SK-N-SH (cell line): ENCODE results near the gene CNN2. TPM values are rescaled to one million over a fixed set of nuclear protein-coding genes. Genes with fewer than 3 reads are reported as not detected.

ENCODE experiments used
- CTCF ChIA-PET: fragments of 300-600, 350-600 bp; formaldehyde crosslinking; extraction: SDS; loops from one replicate; lab custom pipeline; 2021; lab: Yijun Ruan, JAX
- POLR2A ChIA-PET: fragments of 350-600 bp; sonication (Branson Sonifier 250); formaldehyde crosslinking; extraction: SDS; loops from one replicate; lab custom pipeline; 2020; ENCODE audit warnings: antibody characterized with exemption, inconsistent platforms; lab: Yijun Ruan, JAX
- DNase-seq: peaks from one replicate; pipeline ENCODE4 v3.0.0; 2012
- H2AFZ ChIP-seq: fragments of 200-600 bp; sonication (generic); 2 replicates; pipeline ENCODE4 v1.8.1; 2016; ENCODE audit warnings: antibody characterized with exemption, mild to moderate bottlenecking, low read depth
- H3F3A ChIP-seq: fragments of 200-600 bp; sonication (generic); replicated peaks from 2 replicates; pipeline ENCODE3; 2016; ENCODE audit warnings: antibody characterized with exemption, mild to moderate bottlenecking; ENCODE audit not compliant: insufficient read depth
- H3K27ac ChIP-seq, 2 experiments: fragments of 200-500 bp in 1 of 2; fragments of 200-600 bp in 1 of 2; sonication (Bioruptor generic) in 1 of 2; sonication (generic), shearing (Covaris generic) in 1 of 2; 2 replicates each; pipeline versions ENCODE4 v1.5.1 to v1.6.1; 2014 to 2016; ENCODE audit warnings: low read depth in 2 of 2, inconsistent platforms in 1 of 2, low read length in 1 of 2, mild to moderate bottlenecking in 1 of 2, mixed read lengths in 1 of 2
- H3K27me3 ChIP-seq: fragments of 200-600 bp; sonication (generic), shearing (Covaris generic); 2 replicates; pipeline ENCODE4 v1.6.1; 2016; ENCODE audit warnings: mixed run types; ENCODE audit not compliant: insufficient read depth
- H3K36me3 ChIP-seq, 2 experiments: fragments of 200-500 bp in 1 of 2; fragments of 200-600 bp in 1 of 2; sonication (Bioruptor generic) in 1 of 2; sonication (generic) in 1 of 2; replicated peaks in 1 of 2; 2 replicates each; pipeline versions ENCODE3 to v1.5.1; 2014 to 2016; ENCODE audit warnings: low read length in 1 of 2, mild to moderate bottlenecking in 1 of 2; ENCODE audit not compliant: insufficient read depth in 2 of 2, control insufficient read depth in 1 of 2
- H3K4me1 ChIP-seq, 2 experiments: fragments of 200-500 bp in 1 of 2; fragments of 200-600 bp in 1 of 2; sonication (Bioruptor generic) in 1 of 2; sonication (generic), shearing (Covaris generic) in 1 of 2; 2 replicates each; pipeline versions ENCODE4 v1.5.1 to v1.6.1; 2014 to 2016; ENCODE audit warnings: low read depth in 1 of 2, low read length in 1 of 2, mixed run types in 1 of 2; ENCODE audit not compliant: insufficient read depth in 2 of 2, control insufficient read depth in 1 of 2
- H3K4me2 ChIP-seq: fragments of 200-600 bp; sonication (generic), shearing (Covaris generic); 2 replicates; pipeline ENCODE4 v1.6.1; 2017; ENCODE audit warnings: mixed run types
- H3K4me3 ChIP-seq, 2 experiments: fragments of 200-500 bp in 1 of 2; fragments of 200-600 bp in 1 of 2; sonication (Bioruptor generic) in 1 of 2; sonication (generic), shearing (Covaris generic) in 1 of 2; 2 replicates each; pipeline versions ENCODE4 v1.5.1 to v1.8.1; 2014 to 2016; ENCODE audit warnings: low read depth in 2 of 2, inconsistent platforms in 1 of 2, low read length in 1 of 2, mild to moderate bottlenecking in 1 of 2, mixed read lengths in 1 of 2, moderate library complexity in 1 of 2
- H3K79me2 ChIP-seq: fragments of 200-600 bp; sonication (generic); 2 replicates; pipeline ENCODE4 v1.8.1; 2017; ENCODE audit warnings: mild to moderate bottlenecking; ENCODE audit not compliant: insufficient read depth
- H3K9ac ChIP-seq: fragments of 200-600 bp; sonication (generic); 2 replicates; pipeline ENCODE4 v1.6.1; 2017; ENCODE audit warnings: mixed run types
- H3K9me2 ChIP-seq: fragments of 200-600 bp; sonication (generic); 2 replicates; pipeline ENCODE4 v1.6.1; 2017; ENCODE audit warnings: mixed run types
- H3K9me3 ChIP-seq: fragments of 200-600 bp; sonication (generic); 2 replicates; pipeline ENCODE4 v1.6.1; 2017; ENCODE audit warnings: mixed run types, mild to moderate bottlenecking, moderate library complexity
- H4K20me1 ChIP-seq: fragments of 200-600 bp; sonication (generic); 2 replicates; pipeline ENCODE4 v1.6.1; 2017; ENCODE audit warnings: mild to moderate bottlenecking, mixed run types; ENCODE audit not compliant: insufficient read depth
- CHD2 ChIP-seq: fragments of 150-350 bp; IDR thresholded peaks from 2 replicates; pipeline ENCODE4 v1.6.1; 2018; ENCODE audit warnings: low read length; ENCODE audit not compliant: partially characterized antibody
- ELF1 ChIP-seq: IDR thresholded peaks from 2 replicates; pipeline ENCODE4 v1.4.0; 2012
- EP300 ChIP-seq, 2 experiments: IDR thresholded peaks; 2 replicates each; pipeline versions ENCODE4 v1.4.0 to v1.6.1; 2012; ENCODE audit warnings: borderline replicate concordance in 1 of 2, low read depth in 1 of 2, low read length in 1 of 2
- EZH2phosphoT487 ChIP-seq: fragments of 200-600 bp; sonication (generic); IDR thresholded peaks from 2 replicates; pipeline ENCODE4 v1.6.1; 2017; ENCODE audit warnings: low read depth, mixed run types, mild to moderate bottlenecking, antibody characterized with exemption, moderate library complexity, borderline replicate concordance
- FOSL2 ChIP-seq: IDR thresholded peaks from 2 replicates; pipeline ENCODE4 v1.4.0; 2012; ENCODE audit warnings: low read depth, mild to moderate bottlenecking, moderate library complexity, borderline replicate concordance
- GABPA ChIP-seq: IDR thresholded peaks from 2 replicates; pipeline ENCODE4 v1.4.0; 2012; ENCODE audit warnings: low read depth, mild to moderate bottlenecking
- MEF2A ChIP-seq: IDR thresholded peaks from 2 replicates; pipeline ENCODE4 v1.4.0; 2012; ENCODE audit warnings: low read depth, borderline replicate concordance
- NFIC ChIP-seq: IDR thresholded peaks from 2 replicates; pipeline ENCODE4 v1.4.0; 2012; ENCODE audit warnings: borderline replicate concordance
- NRF1 ChIP-seq: IDR thresholded peaks from 2 replicates; pipeline ENCODE4 v1.6.1; 2012; ENCODE audit warnings: low read depth, mild to moderate bottlenecking, low read length
- RAD21 ChIP-seq: IDR thresholded peaks from 2 replicates; pipeline ENCODE4 v1.6.1; 2012; ENCODE audit warnings: mild to moderate bottlenecking, low read length
- RFX5 ChIP-seq: IDR thresholded peaks from 2 replicates; pipeline ENCODE4 v1.6.1; 2012; ENCODE audit warnings: mild to moderate bottlenecking, improper control_type of control experiment, low read length
- RXRA ChIP-seq: IDR thresholded peaks from 2 replicates; pipeline ENCODE4 v1.4.0; 2012; ENCODE audit warnings: low read depth, mild to moderate bottlenecking, borderline replicate concordance
- SIN3A ChIP-seq: IDR thresholded peaks from 2 replicates; pipeline ENCODE4 v1.6.1; 2012; ENCODE audit warnings: low read depth, mild to moderate bottlenecking, low read length, moderate library complexity, borderline replicate concordance
- TAF1 ChIP-seq: IDR thresholded peaks from 2 replicates; pipeline ENCODE4 v1.6.1; 2012; ENCODE audit warnings: low read depth, mild to moderate bottlenecking, low read length, moderate library complexity, borderline replicate concordance
- TCF12 ChIP-seq: IDR thresholded peaks from 2 replicates; pipeline ENCODE4 v1.4.0; 2012
- WGBS: methylation state at CpG from one replicate; pipeline ENCODE4 v1.1.6; 2017; ENCODE audit warnings: low lambda C conversion rate; 5-methylcytosine and 5-hydroxymethylcytosine counted together
- polyA plus RNA-seq, 3 experiments: library from polyadenylated mRNA; depleted of rRNA; stranded (reverse); fragments of >200 nt; gene quantifications; 2 replicates each; pipeline ENCODE4 v1.2.3, GENCODE V29; 2012
- TF ChIP-seq, protein P1 (sequence below): fragments of 150-350 bp; IDR thresholded peaks from 2 replicates; pipeline ENCODE4 v1.6.1; 2016; ENCODE audit warnings: mild to moderate bottlenecking, low read depth, low read length
- TF ChIP-seq, protein P2 (sequence below): fragments of 150-350 bp; IDR thresholded peaks from 2 replicates; pipeline ENCODE4 v1.6.1; 2017; ENCODE audit warnings: antibody characterized with exemption, low read length, low read depth, borderline replicate concordance
- TF ChIP-seq, protein P3 (sequence below): IDR thresholded peaks from 2 replicates; pipeline ENCODE4 v1.6.1; 2012; ENCODE audit warnings: mild to moderate bottlenecking, low read depth, low read length, moderate library complexity
- TF ChIP-seq, protein P4 (sequence below): IDR thresholded peaks from 2 replicates; pipeline ENCODE4 v1.4.0; 2012; ENCODE audit warnings: low read depth

The CNN2 gene
- polyA plus RNA-seq, 1 of the 3 experiments (the other 2 are of a cell fraction), result 279 TPM

DNA sequence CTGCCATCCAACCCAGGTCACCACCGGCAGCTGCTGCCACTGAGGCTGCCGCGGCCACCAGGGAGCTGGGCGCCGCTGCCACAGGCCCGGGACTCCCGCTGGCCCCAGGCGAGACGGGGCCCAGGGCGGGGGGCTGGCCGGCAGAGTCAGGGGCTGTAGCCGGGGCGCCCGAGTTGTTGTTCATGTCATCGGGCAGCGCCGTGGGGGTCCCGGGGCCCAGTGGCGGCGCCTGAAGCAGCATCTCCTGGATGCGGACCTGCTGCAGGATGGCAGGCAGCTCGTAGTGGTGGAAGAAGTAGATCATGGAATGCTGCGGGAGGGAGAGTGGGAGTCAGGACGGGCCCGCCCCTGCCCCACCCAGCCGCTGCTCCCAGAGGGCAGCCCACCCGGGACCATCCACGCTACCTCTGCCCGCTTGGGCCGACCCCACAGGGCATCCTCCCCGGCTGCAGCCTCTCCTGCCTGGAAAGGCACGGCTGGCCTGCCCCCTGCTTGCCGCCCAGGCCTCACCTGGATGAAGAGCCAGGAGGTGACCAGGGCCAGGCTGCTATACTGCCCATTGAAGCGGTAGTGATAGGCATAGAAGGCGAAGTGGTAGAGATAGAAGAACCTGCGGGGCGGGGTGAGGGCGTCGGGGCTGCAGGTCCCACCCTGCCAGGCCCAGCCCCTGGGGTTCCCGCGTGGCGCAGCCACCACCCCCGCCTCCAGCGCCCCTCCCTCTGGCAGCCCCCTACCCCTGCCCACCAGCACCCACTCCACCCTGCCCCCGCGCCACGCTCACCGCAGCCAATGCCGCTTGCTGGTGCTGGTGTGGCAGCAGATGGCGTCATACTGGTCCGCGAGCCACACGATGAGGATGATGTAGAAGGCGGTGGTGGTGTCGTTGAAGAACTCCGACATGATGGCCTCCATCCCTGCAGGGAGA, 15.6 kb upstream of the CNN2 start:
- no peaks in the 10 kb centered on the region for H3K4me1 ChIP-seq
- no peak overlapping the region for H3K4me3 ChIP-seq
- no peak overlapping the region for H2AFZ ChIP-seq
- H4K20me1 ChIP-seq, result peaks cover 23% of the 10 kb centered on the region
- ChIA-PET CTCF (interaction anchor here (1.2 kb wide), 1 partner anchor 10 kb away, joined by 3 read pairs; no protein-coding TSS in a partner anchor), POLR2A (no interaction called here)
- peaks cover 24% of the 10 kb centered on the region for H3K79me2 ChIP-seq
- DNase-seq, result no peak
- no peak overlapping the region for H3K27ac ChIP-seq
- H3K9ac ChIP-seq, result no peak overlapping the region
- WGBS, result 98% methylated on average over 22 of the region's 56 CpGs
- no peaks in the 10 kb centered on the region for H3K27me3 ChIP-seq
- peaks cover 9% of the 10 kb centered on the region for H3F3A ChIP-seq
- H3K36me3 ChIP-seq, result peaks cover 0 to 51% of the 10 kb centered on the region in 2 experiments
- no peaks in the 10 kb centered on the region for H3K9me3 ChIP-seq
- no peak overlapping the region for H3K4me2 ChIP-seq
- TF ChIP-seq ELF1, result no peak
- TF ChIP-seq TCF12, result no peak
- TF ChIP-seq TAF1, result no peak
- no peak for TF ChIP-seq RFX5
- TF ChIP-seq, protein P1, sequence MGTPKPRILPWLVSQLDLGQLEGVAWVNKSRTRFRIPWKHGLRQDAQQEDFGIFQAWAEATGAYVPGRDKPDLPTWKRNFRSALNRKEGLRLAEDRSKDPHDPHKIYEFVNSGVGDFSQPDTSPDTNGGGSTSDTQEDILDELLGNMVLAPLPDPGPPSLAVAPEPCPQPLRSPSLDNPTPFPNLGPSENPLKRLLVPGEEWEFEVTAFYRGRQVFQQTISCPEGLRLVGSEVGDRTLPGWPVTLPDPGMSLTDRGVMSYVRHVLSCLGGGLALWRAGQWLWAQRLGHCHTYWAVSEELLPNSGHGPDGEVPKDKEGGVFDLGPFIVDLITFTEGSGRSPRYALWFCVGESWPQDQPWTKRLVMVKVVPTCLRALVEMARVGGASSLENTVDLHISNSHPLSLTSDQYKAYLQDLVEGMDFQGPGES, result no peak
- TF ChIP-seq, protein P2, sequence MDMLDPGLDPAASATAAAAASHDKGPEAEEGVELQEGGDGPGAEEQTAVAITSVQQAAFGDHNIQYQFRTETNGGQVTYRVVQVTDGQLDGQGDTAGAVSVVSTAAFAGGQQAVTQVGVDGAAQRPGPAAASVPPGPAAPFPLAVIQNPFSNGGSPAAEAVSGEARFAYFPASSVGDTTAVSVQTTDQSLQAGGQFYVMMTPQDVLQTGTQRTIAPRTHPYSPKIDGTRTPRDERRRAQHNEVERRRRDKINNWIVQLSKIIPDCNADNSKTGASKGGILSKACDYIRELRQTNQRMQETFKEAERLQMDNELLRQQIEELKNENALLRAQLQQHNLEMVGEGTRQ, result no peak
- no peak for TF ChIP-seq EZH2phosphoT487
- TF ChIP-seq EP300 (IDR thresholded peaks at IDR 0.05; ENCODE audit: borderline replicate concordance in 1 of 2, low read depth in 1 of 2, low read length in 1 of 2), result no peak
- no peak for TF ChIP-seq FOSL2
- TF ChIP-seq NRF1, result no peak
- TF ChIP-seq SIN3A, result no peak
- TF ChIP-seq, protein P3, sequence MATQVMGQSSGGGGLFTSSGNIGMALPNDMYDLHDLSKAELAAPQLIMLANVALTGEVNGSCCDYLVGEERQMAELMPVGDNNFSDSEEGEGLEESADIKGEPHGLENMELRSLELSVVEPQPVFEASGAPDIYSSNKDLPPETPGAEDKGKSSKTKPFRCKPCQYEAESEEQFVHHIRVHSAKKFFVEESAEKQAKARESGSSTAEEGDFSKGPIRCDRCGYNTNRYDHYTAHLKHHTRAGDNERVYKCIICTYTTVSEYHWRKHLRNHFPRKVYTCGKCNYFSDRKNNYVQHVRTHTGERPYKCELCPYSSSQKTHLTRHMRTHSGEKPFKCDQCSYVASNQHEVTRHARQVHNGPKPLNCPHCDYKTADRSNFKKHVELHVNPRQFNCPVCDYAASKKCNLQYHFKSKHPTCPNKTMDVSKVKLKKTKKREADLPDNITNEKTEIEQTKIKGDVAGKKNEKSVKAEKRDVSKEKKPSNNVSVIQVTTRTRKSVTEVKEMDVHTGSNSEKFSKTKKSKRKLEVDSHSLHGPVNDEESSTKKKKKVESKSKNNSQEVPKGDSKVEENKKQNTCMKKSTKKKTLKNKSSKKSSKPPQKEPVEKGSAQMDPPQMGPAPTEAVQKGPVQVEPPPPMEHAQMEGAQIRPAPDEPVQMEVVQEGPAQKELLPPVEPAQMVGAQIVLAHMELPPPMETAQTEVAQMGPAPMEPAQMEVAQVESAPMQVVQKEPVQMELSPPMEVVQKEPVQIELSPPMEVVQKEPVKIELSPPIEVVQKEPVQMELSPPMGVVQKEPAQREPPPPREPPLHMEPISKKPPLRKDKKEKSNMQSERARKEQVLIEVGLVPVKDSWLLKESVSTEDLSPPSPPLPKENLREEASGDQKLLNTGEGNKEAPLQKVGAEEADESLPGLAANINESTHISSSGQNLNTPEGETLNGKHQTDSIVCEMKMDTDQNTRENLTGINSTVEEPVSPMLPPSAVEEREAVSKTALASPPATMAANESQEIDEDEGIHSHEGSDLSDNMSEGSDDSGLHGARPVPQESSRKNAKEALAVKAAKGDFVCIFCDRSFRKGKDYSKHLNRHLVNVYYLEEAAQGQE, result no peak
- TF ChIP-seq RAD21, result no peak
- TF ChIP-seq RXRA, result no peak
- no peak for TF ChIP-seq GABPA
- TF ChIP-seq NFIC, result no peak
- TF ChIP-seq, protein P4, sequence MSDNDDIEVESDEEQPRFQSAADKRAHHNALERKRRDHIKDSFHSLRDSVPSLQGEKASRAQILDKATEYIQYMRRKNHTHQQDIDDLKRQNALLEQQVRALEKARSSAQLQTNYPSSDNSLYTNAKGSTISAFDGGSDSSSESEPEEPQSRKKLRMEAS, result no peak
- TF ChIP-seq CHD2, result no peak
- no peak for TF ChIP-seq MEF2A
- H3K9me2 ChIP-seq, result no peaks in the 10 kb centered on the region
